Measurements from ENCODE around the gene ZNF804B. TPM values are rescaled to one million over a fixed set of nuclear protein-coding genes. Genes with fewer than 3 reads are reported as not detected.

Gene ZNF804B
- total RNA-seq, 3 donors from 2014 or later = 0.33 TPM; not detected in 2

DNA sequence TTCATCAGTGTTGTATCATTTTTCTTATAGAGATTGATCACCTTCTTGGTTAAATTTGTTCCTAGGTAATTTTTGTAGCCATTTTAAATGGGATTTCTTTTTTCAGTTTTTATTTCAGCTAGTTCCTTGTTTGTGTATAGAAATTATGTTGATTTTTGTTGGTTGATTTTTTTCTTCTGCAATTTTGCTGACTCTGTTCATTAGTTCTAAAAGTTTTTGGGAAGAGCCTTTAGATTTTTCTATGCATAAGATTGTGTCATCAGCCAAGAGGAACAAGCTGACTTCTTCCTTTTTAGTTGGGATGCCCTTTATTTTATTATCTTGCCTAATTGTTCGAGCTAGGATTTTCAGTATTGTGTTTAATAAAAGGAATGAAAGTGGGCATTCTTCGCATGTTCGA is 258.2 kb downstream of the ZNF804B start:
- Histone ChIP-seq H3K4me1 (no peaks in the 10 kb centered on the region), H3K27me3 (no peaks in the 10 kb centered on the region), H3K4me3 (no peak overlapping the region), H3K9me3 (peaks cover 0 to 8% of the 10 kb centered on the region in 2 donors), H3K27ac (no peak overlapping the region), H3K36me3 (peaks cover 3% of the 10 kb centered on the region)
- TF ChIP-seq POLR2AphosphoS5 (IDR thresholded peaks at IDR 0.05) (no peak), POLR2A (IDR thresholded peaks at IDR 0.05) (no peak)
- TF ChIP-seq, protein P1, sequence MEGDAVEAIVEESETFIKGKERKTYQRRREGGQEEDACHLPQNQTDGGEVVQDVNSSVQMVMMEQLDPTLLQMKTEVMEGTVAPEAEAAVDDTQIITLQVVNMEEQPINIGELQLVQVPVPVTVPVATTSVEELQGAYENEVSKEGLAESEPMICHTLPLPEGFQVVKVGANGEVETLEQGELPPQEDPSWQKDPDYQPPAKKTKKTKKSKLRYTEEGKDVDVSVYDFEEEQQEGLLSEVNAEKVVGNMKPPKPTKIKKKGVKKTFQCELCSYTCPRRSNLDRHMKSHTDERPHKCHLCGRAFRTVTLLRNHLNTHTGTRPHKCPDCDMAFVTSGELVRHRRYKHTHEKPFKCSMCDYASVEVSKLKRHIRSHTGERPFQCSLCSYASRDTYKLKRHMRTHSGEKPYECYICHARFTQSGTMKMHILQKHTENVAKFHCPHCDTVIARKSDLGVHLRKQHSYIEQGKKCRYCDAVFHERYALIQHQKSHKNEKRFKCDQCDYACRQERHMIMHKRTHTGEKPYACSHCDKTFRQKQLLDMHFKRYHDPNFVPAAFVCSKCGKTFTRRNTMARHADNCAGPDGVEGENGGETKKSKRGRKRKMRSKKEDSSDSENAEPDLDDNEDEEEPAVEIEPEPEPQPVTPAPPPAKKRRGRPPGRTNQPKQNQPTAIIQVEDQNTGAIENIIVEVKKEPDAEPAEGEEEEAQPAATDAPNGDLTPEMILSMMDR (IDR thresholded peaks at IDR 0.05) = no peak
- DNase-seq (ENCODE audit: low spot score in 2 of 2) = no peak
- intact Hi-C loops (cut with DNase I; ENCODE audit: low total_unique reads) = no loop called here

DNA sequence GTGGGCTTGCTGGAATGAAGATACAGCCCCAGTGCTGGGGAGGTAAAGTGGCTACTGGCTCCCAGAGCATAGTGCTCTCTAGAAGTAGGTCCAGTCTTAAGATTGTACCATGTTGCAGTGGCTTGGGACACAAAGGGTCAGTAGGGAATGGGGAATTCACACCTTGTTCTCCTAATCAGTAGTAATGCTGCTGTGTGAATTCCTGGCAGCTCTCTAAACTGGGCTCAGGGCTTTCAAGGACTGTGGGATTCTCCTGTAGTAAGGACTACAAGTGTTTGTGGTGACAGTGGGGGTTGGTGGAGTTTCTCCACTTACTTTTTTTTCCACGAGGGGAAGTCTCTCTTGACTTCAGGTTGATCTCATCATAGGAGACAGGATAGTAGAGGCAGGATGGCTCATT is 262.2 kb downstream of the ZNF804B start:
- H3K4me3 ChIP-seq = no peak overlapping the region
- H3K4me1 ChIP-seq = no peaks in the 10 kb centered on the region
- intact Hi-C loops (cut with DNase I; ENCODE audit: low total_unique reads) = loop anchor here (5.0 kb wide), 1 partner anchor 764 kb away; no protein-coding TSS in a partner anchor
- H3K27me3 ChIP-seq = no peaks in the 10 kb centered on the region
- H3K36me3 ChIP-seq = peaks cover 3% of the 10 kb centered on the region
- DNase-seq (ENCODE audit: low spot score in 2 of 2) = no peak
- H3K27ac ChIP-seq = no peak overlapping the region
- TF ChIP-seq POLR2A (IDR thresholded peaks at IDR 0.05) = no peak
- TF ChIP-seq, protein P1 (IDR thresholded peaks at IDR 0.05) = no peak
- TF ChIP-seq POLR2AphosphoS5 (IDR thresholded peaks at IDR 0.05) = no peak
- peaks cover 0 to 8% of the 10 kb centered on the region in 2 donors for H3K9me3 ChIP-seq

DNA sequence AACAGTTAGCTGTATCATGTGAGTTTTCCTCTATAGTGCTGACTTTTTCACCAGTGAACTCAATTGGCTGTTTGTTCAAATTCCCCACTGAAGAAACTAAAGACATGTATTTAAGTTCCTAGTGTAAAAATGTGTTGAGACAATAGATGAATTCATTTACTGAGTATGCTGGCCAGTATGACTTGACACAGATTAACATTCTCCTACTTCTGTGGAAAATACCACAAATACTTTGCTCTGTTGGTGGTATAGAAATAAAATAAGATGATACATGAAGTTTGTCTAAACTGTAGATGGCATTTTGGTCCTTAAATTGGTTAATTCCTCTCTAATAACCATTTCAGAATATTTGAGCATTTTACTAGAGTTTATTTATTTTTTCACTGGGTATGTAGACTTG is 263.7 kb downstream of the ZNF804B start:
- peaks cover 2% of the 10 kb centered on the region for H3K36me3 ChIP-seq
- TF ChIP-seq POLR2AphosphoS5 (IDR thresholded peaks at IDR 0.05) = no peak
- TF ChIP-seq POLR2A (IDR thresholded peaks at IDR 0.05) = no peak
- TF ChIP-seq, protein P1 (IDR thresholded peaks at IDR 0.05) = no peak
- no peak overlapping the region for H3K27ac ChIP-seq
- intact Hi-C loops (cut with DNase I; ENCODE audit: low total_unique reads) = loop anchor here (5.0 kb wide), 1 partner anchor 766 kb away; no protein-coding TSS in a partner anchor
- no peaks in the 10 kb centered on the region for H3K27me3 ChIP-seq
- H3K4me3 ChIP-seq = no peak overlapping the region
- no peaks in the 10 kb centered on the region for H3K4me1 ChIP-seq
- no peak for DNase-seq (ENCODE audit: low spot score in 2 of 2)
- peaks cover 0 to 8% of the 10 kb centered on the region in 2 donors for H3K9me3 ChIP-seq

DNA sequence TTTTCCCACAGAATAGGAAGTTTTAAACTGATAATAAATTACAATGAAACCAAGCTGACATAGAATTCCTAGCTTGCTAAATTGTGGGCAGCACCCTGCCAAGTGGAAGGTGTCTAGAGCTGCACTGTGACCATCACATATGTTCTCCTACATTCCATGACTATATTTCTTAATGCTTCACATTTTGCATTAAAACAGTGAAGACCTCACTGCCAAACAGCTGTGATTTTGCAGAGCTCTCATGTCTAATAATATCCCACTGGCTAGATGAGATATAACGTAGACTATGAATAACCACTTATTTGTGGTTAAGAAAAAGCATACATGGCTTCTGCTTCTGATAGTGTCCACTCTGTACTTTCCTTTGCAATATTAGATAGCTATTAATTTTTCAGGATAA is 264.4 kb downstream of the ZNF804B start:
- DNase-seq (ENCODE audit: low spot score in 2 of 2) = no peak
- no peak for TF ChIP-seq POLR2A (IDR thresholded peaks at IDR 0.05)
- TF ChIP-seq POLR2AphosphoS5 (IDR thresholded peaks at IDR 0.05) = no peak
- TF ChIP-seq, protein P1 (IDR thresholded peaks at IDR 0.05) = no peak
- H3K27me3 ChIP-seq = no peaks in the 10 kb centered on the region
- intact Hi-C loops (cut with DNase I; ENCODE audit: low total_unique reads) = loop anchor here (5.0 kb wide), 1 partner anchor 767 kb away; no protein-coding TSS in a partner anchor
- H3K36me3 ChIP-seq = no peaks in the 10 kb centered on the region
- peaks cover 0 to 2% of the 10 kb centered on the region in 2 donors for H3K9me3 ChIP-seq
- no peaks in the 10 kb centered on the region for H3K4me1 ChIP-seq
- H3K27ac ChIP-seq = no peak overlapping the region
- no peak overlapping the region for H3K4me3 ChIP-seq

DNA sequence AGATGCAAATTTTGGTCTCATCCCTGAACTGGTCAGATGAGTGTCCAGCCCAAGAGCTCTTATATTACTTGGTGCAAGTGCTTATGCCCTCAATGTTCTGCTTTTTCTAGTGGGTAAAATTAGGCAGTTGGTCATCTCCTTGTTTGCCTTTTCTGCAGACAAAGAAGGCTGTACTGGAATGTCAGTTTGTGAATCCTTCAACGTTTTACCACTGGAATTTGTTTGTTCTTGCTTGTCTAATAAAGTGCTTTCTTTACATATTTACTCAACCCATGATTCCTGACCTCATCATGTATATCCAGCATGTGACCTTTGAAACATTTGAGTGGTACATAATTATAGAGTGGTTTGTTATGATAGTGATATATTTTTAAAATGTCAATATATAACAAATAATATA is 268.3 kb downstream of the ZNF804B start:
- Histone ChIP-seq H3K27me3 (no peaks in the 10 kb centered on the region), H3K36me3 (no peaks in the 10 kb centered on the region), H3K4me3 (no peak overlapping the region), H3K4me1 (no peaks in the 10 kb centered on the region), H3K27ac (no peak overlapping the region), H3K9me3 (no peaks in the 10 kb centered on the region)
- no peak for DNase-seq (ENCODE audit: low spot score in 2 of 2)
- intact Hi-C loops (cut with DNase I; ENCODE audit: low total_unique reads) = no loop called here
- TF ChIP-seq, protein P1 (IDR thresholded peaks at IDR 0.05) = no peak
- TF ChIP-seq POLR2A (IDR thresholded peaks at IDR 0.05) (no peak), POLR2AphosphoS5 (IDR thresholded peaks at IDR 0.05) (no peak)

Measured in breast epithelium (tissue), 4 donors.